Embryonic facial prominence (tissue), 1 donor: ENCODE results near the gene CNPY3.
"Not testable (repeated sequence)": the region's sequence is repeated elsewhere in the genome, so short reads cannot be mapped to it uniquely, and the experiment has no call there.

Experiments
- DNase-seq: peaks from one replicate; pipeline ENCODE4 v3.0.0-alpha.2; 2016; ENCODE audit errors: extremely low spot score

The CNPY3 gene

DNA sequence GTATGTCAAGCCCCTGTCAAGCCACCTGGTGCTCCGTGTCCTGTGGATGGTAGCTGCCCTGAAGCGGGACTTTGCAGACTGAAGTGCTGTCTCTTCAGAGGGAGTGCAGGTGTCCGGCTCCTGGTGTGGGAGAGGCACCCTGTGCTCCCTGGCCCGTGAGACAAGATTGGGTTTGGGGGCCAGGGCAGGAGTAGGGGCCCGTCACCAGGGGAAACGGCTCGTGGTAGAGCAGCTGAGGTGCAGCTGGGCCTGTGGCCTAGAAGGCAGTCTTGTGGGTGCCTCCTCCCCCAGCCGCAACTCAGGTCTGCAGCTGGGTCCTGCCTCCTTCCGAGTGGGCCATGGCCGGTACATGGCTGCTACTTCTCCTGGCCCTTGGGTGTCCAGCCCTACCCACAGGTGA, 13.5 kb upstream of the CNPY3 start, which contains the start of gene PTCRA:
Gene PTCRA (plus strand): TSS at position 322 of the 400 bp plus-strand sequence. CDS start 17 bp downstream, at position 339.
- DNase-seq = no peak

DNA sequence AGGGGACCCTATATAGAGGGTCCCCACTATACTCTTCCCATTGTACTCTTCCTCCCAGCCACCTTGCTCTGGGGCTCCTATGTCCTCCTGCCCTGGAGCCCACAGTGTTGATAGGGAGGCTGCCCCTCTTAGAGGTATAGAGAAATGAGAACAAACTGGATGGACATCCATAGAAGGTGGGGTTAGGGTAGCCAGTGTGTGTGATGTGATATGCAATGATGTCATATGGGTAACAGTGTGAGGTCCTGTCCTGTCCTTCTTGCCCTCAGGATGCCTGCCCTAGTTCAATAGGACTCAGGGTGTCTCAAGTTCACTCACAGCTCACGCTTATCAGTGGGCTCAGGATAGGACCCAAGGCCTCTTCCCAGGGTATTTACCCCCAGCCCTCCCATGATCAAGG, 13.0 kb upstream of the CNPY3 start:
- no peak for DNase-seq

DNA sequence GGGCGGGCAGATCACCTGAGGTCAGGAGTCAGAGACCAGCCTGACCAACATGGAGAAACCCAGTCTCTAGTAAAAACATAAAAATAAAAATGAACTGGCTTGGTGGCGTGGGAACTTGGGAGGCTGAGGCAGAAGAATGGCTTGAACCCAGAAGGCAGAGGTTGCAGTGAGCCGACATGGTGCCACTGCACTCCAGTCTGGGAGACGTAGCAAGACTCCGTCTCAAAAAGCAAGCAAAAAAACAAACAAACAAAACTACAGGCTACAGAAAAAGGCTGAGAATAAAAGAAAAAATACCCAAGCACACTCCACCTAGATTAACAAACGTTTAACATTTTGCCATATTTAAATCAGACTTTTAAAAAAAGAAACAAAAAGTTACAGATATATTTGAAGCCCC, 7.5 kb upstream of the CNPY3 start:
- DNase-seq = no peak

DNA sequence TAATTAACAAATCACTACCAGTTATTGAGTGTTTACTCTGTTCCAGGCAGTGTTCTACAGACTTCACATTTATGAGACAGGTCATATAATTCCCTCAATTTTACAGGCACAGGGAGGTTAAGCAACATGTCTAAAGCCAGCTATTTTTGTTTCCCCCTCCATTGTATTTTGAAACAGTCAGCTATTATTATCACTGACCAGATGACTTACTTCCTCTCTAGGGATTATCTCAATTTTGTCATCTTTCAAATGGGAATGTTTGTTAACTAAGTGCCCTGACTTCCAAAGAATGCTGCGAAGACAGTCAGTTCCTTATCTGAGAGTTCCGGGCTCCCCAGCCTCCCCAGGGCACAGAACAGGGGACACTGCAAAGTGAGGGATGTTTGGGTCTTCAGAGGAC, 5.6 kb upstream of the CNPY3 start:
- DNase-seq = no peak

DNA sequence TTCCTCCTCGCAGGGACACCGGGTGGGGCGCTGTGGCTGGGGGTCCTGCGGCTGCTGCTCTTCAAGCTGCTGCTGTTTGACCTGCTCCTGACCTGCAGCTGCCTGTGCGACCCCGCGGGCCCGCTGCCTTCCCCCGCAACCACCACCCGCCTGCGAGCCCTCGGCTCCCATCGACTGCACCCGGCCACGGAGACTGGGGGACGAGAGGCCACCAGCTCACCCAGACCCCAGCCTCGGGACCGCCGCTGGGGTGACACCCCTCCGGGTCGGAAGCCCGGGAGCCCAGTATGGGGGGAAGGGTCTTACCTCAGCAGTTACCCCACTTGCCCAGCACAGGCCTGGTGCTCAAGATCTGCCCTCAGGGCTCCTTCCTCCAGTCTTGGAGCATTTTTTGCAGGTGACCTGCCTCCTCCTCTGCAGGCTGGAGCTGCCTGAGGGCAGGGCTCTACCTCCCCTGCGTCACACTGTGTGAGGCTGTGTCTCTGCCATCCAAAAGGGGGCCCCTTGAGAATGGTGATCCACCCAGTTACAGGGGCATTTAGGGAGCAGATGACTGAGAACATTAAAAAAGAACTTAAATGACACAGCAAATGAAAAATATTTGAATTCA, 3.9 kb upstream of the CNPY3 start:
- no peak for DNase-seq

DNA sequence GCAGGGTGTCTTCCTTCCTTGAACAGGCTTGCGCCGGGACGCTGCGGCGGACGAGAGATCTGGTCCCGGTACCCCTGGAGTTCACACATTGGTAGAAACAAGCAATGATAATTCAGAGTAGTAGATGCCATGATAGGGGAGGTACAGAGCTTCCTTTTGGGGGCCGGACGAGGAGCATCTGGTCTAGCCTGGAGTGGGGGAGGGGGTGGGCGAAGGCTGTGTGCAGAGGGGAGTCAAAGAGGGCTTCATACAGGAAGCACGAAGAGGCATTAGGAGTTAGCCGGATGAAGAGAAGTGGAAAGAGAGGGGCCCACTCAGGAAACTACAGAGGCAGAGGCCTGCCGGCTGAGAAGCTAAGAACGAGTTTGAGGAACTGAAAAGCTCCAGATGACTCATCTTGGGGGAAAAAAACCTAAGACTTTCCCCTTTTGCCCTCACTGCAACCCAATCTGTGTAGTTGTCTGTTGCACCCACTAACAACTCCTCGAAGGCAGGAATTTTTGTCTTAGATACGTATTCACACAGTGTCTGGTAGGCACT, 611 bp downstream of the CNPY3 start:
- peak; percentile 56 for DNase-seq

DNA sequence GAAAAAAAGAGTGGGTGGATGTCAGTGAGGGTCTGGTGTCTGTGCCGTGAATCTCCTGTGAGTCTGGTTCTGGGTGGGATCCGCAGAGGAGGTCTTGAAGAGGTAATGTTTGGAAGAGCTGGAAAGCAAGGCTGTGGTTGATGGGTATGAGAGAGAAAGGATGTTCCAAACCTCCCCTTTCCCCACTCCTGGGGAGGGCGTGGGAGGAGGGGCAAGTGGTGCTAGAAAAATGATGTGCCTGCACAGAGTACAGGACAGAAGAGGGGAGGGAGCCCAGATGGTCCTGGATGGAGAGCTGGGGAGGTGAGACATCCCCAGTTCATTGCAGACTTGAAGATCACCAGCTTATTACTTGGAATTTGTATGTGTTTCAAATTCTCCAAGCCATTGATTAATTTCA, 3.1 kb downstream of the CNPY3 start:
- no peak for DNase-seq

DNA sequence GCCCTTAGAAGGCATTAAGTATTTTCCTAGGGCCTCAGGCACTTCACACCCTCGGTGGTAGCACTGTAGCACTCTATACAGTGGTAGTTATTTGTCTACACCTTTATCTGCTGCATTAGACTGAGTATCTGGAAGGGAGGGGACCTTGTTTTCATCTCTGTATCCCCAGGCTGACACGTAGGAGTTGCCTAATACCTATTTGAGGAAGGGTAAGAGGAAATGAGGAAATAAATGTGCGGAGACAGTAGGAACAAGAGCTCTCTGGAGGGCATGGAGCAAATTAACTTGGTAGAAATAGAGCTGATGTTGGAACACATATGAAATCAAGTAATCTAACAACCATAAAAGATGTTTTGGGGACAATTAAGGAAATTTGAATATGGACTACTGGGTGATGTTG, 3.9 kb downstream of the CNPY3 start:
- no peak for DNase-seq

DNA sequence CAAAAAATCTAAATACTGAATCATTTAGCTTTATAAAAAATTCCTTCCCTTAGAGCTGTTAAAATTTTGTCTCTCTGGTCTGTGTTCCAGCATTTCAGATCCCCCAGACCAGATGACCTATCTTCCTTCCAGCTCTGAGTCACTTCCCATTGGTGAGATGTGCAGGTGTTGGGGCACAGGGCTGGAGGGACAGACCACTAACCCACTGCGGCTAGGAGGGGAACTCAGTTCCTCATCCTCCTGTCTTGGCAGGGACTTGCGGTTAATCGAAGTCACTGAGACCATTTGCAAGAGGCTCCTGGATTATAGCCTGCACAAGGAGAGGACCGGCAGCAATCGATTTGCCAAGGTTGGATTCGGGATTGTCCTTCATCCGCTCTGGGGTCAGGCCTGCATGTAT, 6.0 kb downstream of the CNPY3 start:
- DNase-seq = no peak

DNA sequence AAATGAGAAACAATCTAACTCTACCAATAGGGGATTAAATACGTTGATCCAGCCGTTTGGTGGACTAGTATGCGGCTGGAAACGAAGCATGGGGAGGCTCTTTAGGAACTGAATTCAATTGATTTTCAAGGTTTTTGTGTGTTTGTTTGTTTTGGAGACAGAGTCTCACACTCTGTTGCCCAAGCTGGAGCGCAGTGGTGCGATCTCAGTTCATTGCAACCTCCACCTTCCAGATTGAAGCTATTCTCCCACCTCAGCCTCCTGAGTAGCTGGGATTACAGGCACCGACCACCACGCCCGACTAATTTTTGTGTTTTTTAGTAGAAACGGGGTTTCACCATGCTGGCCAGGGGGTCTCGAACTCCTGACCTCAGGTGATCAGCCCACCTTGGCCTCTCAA, 7.1 kb downstream of the CNPY3 start:
- no peak for DNase-seq

DNA sequence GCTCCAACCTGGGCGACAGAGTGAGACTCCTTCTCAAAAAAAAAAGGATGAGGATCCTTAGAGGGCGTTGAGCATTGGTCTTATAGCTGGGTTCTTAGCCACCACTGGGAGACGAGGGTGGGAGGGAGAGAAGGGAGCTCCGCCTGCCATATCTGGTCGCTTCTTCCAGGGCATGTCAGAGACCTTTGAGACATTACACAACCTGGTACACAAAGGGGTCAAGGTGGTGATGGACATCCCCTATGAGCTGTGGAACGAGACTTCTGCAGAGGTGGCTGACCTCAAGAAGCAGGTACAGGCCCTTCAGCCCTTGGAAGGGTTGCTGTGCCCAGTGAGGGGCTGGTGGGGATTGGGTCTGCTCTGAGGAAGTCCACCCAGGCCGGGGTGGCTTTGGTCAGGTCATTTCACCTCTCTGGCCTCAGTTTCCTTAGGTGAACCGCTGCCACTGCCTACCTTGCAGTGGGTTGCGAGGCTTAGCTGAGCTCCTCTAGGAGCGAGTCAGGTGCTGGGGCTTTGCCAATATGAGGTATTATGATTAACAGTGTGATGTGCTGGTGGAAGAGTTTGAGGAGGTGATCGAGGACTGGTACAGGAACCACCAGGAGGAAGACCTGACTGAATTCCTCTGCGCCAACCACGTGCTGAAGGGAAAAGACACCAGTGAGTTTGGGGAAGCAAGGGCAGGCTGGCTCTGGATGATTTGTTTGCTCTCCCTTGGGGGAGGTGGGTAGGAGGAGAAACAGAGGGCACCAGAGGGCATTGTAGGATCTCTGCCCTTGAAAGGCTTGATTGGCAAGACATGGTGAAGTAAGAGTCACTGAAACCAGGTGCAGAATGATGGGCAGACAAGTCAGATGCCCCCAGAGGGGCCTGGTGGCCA, 8.5 kb downstream of the CNPY3 start:
- no peak for DNase-seq

DNA sequence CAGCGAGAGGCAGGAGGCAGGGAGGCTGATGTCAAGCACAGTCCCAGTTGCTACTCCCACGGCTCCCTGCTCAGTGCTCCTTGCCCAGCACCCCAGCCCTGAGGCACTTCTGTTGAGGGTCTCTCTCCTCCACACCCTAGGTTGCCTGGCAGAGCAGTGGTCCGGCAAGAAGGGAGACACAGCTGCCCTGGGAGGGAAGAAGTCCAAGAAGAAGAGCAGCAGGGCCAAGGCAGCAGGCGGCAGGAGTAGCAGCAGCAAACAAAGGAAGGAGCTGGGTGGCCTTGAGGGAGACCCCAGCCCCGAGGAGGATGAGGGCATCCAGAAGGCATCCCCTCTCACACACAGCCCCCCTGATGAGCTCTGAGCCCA, 9.1 kb downstream of the CNPY3 start:
- DNase-seq = no peak

DNA sequence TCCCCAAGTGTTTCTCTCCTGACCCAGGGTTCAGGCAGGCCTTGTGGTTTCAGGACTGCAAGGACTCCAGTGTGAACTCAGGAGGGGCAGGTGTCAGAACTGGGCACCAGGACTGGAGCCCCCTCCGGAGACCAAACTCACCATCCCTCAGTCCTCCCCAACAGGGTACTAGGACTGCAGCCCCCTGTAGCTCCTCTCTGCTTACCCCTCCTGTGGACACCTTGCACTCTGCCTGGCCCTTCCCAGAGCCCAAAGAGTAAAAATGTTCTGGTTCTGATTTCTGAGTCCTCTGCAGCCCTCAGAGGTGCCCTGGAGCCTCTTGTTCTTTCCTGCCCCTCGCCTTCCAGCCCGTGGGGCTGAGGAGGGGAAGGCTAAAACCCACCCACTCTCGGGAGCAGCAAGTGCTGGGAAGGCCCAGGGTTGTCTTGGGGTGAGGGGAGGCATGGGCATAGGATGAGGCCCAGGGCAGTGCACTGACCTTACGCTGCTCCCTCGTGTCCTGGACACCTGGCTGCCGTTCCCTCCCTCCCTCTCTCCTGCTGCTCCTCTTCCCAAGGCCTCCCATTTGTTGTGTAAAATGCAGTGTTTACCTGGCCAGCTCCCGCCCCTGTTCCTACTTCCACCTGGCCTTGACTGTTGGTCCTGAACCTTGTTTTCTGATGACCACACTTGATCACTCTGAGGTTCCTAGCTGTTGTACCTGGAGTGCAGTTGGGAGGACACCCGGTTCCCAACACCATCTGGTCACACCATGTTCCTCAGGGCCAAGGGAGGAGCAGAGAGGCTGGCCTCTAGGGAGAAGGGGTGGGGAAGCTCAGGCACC, 9.9 kb downstream of the CNPY3 start:
- DNase-seq = no peak

DNA sequence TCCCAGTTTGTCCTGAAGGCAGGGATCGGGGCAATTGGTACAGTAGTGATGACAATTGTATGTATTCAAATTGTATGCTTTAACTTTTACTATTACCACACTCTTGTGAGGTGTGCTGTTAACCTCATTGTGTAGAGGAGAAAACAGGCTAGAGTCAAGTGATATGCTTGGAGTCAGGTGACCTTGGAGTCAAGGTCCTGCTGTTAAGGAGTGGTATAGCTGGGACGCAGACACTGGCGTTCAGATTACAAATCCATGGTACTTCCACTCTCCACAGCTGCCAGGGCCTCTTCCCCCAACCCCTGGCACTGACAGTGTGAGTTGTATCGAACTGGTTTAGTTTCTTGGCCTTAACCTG, 10.5 kb downstream of the CNPY3 start:
- no peak for DNase-seq

DNA sequence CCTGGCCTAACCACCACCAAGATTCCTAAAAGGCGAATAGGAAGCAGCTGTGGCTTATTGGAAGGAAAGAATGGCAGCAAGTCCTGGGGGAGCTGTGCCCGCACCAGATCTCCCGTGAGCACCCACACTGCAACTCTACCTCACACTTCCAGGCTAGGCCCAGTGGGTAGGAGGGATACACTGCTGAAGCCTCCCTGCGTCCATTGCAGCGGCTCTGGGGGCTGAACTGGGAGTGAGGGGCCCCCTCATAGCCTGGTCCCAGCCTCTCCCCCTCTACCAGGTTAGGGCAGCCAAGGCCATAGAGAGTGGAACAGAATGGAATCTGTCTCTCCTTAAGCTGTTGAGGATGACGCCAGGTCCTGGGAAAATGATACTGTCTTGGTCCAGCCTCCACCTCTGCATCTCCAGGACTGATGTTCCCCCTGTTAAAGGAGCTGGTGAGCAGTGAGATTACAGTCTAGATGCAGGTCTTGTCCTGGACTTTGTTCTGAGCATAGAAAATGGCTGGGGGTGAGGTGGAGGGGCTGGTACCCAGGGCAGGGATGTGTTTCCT, 11.3 kb downstream of the CNPY3 start:
- no peak for DNase-seq

DNA sequence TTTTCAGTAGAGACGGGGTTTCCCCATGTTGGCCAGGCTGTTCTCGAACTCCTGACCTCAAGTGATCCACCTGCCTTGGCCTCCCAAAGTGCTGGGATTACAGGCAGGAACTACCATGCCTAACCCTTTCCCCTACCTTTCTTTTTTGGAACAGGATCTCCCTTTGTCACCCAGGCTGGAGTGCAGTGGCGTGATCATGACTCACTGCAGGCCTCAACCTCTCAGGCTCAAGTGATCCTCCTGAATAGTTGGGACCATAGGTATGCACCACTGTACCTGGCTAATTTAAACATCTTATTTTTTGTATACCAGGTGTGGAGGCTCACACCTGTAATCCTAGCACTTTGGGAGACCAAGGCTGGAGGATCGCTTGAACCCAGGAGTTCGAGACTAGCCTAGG, 12.1 kb downstream of the CNPY3 start:
- DNase-seq = not testable (repeated sequence)

DNA sequence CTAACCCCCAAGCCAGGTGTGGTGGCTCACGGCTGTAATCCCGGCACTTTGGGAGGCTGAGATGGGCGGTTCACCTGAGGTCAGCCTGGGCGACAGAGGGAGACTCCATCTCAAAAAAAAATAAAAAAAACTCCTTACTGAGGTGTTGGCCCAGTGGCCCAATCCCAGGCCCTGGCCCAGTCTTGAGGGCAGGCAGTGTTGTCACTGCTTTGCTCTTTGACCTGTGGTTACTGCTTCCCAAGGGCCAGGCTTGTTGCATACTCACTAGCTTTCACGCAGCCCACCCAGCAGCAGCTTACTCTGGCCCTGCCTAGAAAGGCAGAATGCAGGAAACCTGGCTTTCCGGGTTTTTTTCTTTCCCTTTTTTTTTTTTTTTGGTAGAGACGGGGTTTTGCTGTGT, 13.2 kb downstream of the CNPY3 start:
- DNase-seq = no peak

DNA sequence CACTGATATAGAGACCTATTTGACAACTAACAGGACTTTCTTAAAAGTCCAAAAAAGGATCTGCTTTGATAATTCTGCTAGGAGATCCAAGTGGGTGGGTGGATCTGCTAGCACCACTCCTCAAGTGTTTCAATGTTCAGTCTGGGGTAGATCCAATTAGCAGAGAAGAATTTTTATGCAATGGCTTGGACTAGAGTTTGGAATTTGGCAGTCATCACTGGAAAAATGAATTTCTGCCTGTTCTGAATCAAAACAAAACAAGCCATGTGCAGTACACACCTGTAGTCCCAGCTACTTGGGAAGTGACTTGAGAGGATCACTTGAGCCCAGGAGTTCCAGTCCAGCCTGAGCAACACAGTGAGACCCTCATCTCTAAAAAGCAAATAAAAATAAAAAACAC, 18.7 kb downstream of the CNPY3 start:
- DNase-seq = no peak

DNA sequence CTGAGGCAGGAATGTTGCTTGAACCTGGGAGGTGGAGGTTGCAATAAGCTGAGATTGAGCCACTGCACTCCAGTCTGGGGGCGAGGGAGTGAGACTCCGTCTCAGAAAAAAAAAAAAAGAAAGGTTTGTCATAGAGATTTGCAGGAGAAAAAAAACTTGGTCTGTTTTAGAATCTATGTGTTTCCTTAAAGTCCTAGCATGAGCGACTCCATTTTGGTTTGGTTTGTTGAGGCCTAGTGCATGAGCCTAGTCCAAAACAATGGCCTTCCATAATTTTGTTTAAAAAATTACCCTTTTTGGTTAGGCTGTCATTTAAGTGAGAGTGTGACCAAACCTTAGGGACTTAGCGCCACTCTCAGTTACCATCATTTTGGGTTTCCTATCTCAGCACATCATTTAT, 23.1 kb downstream of the CNPY3 start:
- DNase-seq = no peak

DNA sequence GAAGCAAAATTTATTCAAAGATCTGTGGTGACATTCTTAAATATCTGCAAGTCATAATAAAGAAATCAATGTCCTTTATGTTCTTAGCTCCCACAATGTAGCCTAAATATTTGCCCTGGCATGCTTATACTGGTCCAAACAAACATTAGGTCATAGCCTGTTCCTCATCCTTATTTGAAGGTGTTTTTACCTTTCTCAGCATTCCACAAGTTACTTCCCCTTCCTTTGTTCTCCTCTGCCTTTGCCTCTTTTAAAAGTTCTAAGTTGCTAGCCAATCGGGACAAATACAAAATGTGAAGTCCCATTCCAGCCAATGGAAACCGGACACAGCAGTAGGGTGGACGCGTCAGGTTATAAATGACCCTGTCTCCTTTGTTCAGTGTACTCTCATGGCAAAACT, 25.1 kb downstream of the CNPY3 start:
- not testable (repeated sequence) for DNase-seq

DNA sequence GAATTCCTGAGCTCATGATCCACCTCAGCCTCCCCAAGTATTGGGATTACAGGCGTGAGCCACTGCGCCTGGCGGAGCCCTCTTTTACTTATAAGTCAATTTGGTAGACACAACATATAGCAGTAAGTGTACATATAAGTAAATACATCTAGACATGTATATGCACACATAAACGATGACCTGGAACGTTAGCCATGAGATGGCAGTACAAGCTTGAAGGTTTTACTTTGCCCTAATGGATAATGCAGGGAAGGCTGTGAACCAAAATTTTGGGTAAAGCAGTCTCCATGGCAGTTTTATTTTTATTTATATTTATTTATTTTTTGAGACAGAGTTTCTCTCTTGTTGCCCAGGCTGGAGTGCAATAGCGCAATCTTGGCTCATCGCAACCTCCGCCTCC, 28.8 kb downstream of the CNPY3 start:
- no peak for DNase-seq

DNA sequence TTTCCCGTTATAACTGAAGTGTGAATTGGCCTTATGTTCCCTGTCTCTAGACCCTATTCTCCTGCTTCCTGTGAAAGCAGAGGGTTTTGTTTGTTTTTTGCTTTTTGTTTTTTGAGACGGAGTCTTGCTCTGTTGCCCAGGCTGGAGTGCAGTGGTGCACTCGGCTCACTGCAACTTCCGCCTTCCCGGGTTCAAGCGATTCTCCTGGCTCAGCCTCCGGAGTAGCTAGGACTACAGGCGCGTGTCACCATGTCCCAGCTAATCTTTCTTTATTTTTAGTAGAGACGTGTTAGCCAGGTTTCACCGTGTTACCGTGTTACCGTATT, 30.6 kb downstream of the CNPY3 start:
- DNase-seq = no peak
